PFSK-1 (cell line): ENCODE data around the gene CACNA1D.

Experiments used
- POLR2AphosphoS5 ChIP-seq: IDR thresholded peaks from 2 replicates; pipeline ENCODE4 v1.6.1; 2012; ENCODE audit warnings: low read depth, mild to moderate bottlenecking, control low read depth, low read length, moderate library complexity
- SIN3A ChIP-seq: IDR thresholded peaks from 2 replicates; pipeline ENCODE4 v1.6.1; 2012; ENCODE audit warnings: mild to moderate bottlenecking, low read length, moderate library complexity, borderline replicate concordance; ENCODE audit not compliant: insufficient read depth
- TF ChIP-seq, protein P1 (sequence below), 2 experiments: IDR thresholded peaks; 2 replicates each; pipeline versions ENCODE4 v1.6.1 to v1.8.0; 2011 to 2012; ENCODE audit warnings: low read depth in 2 of 2, low read length in 2 of 2, control low read depth in 1 of 2, inconsistent platforms in 1 of 2, mild to moderate bottlenecking in 1 of 2, moderate library complexity in 1 of 2; ENCODE audit not compliant: insufficient read depth in 1 of 2

DNA sequence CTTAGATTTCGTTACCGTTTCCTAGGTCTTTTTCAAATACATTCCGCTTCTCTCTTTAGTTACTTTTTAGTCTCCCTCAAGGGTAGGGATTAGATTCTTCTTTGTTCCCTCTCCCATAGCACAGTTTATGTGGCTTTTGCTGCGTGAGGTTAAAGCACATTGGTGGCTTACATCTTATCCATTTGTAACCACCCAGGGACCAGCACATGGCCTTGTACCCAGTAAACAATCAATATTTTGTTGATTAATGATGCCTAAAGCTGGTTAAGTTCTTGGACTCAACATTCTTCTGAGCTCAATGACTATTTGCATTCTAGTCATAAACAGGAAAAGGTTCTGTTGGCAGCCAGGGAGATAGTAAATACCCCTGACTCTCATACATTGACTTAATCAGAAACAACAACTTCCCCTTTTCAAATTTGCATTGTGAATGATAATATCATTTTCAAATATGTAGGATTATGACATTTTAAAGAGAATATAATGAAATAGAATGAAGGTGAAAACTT is 60.2 kb downstream of the CACNA1D start:
- TF ChIP-seq SIN3A (no peak), POLR2AphosphoS5 (no peak)
- TF ChIP-seq, protein P1, sequence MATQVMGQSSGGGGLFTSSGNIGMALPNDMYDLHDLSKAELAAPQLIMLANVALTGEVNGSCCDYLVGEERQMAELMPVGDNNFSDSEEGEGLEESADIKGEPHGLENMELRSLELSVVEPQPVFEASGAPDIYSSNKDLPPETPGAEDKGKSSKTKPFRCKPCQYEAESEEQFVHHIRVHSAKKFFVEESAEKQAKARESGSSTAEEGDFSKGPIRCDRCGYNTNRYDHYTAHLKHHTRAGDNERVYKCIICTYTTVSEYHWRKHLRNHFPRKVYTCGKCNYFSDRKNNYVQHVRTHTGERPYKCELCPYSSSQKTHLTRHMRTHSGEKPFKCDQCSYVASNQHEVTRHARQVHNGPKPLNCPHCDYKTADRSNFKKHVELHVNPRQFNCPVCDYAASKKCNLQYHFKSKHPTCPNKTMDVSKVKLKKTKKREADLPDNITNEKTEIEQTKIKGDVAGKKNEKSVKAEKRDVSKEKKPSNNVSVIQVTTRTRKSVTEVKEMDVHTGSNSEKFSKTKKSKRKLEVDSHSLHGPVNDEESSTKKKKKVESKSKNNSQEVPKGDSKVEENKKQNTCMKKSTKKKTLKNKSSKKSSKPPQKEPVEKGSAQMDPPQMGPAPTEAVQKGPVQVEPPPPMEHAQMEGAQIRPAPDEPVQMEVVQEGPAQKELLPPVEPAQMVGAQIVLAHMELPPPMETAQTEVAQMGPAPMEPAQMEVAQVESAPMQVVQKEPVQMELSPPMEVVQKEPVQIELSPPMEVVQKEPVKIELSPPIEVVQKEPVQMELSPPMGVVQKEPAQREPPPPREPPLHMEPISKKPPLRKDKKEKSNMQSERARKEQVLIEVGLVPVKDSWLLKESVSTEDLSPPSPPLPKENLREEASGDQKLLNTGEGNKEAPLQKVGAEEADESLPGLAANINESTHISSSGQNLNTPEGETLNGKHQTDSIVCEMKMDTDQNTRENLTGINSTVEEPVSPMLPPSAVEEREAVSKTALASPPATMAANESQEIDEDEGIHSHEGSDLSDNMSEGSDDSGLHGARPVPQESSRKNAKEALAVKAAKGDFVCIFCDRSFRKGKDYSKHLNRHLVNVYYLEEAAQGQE (IDR thresholded peaks at IDR 0.05; ENCODE audit: insufficient read depth in 1 of 2, low read depth in 2 of 2, low read length in 2 of 2), result no peak
